ENCODE results near the gene CGNL1.

The CGNL1 gene

GRCh38 chr15:57496946-57497869, 120.9 kb downstream of the CGNL1 start:
- ChIA-PET POLR2A (no interaction called here), CTCF (interaction anchor here (1.1 kb wide), 1 partner anchor 156 kb away, joined by 5 read pairs; no protein-coding TSS in a partner anchor)
- Histone ChIP-seq H3K4me1 (ENCODE audit: control insufficient read depth, insufficient read depth, low read length) (no peaks in the 10 kb centered on the region), H3K4me3 (ENCODE audit: low read depth, low read length) (no peak overlapping the region), H3K9me3 (ENCODE audit: control insufficient read depth, insufficient read depth, low read depth, low read length) (no peaks in the 10 kb centered on the region), H3K36me3 (ENCODE audit: control insufficient read depth in 2 of 2, insufficient read depth in 1 of 2, low read length in 2 of 2) (no peaks in the 10 kb centered on the region), H3K27ac (ENCODE audit: extremely low read depth, low read depth, low read length) (no peak overlapping the region)
- no peak for TF ChIP-seq ZNF610 (tag by site-specific recombination; IDR thresholded peaks at IDR 0.05; ENCODE audit: borderline replicate concordance)
- no peak for TF ChIP-seq EGR2 (tag by site-specific recombination; IDR thresholded peaks at IDR 0.05; ENCODE audit: low read depth)
- TF ChIP-seq ZNF544 (tag by site-specific recombination; IDR thresholded peaks at IDR 0.05), result no peak
- TF ChIP-seq ZBTB21 (tag by site-specific recombination; IDR thresholded peaks at IDR 0.05), result no peak
- TF ChIP-seq ZNF23 (tag by site-specific recombination; IDR thresholded peaks at IDR 0.05; ENCODE audit: borderline replicate concordance), result no peak
- no peak for TF ChIP-seq ZBTB1 (tag by site-specific recombination; IDR thresholded peaks at IDR 0.05)
- TF ChIP-seq ZNF175 (tag by site-specific recombination; IDR thresholded peaks at IDR 0.05), result no peak
- no peak for TF ChIP-seq ZNF404 (tag by site-specific recombination; IDR thresholded peaks at IDR 0.05)
- no peak for TF ChIP-seq ZNF510 (tag by site-specific recombination; IDR thresholded peaks at IDR 0.05; ENCODE audit: insufficient replicate concordance)
- no peak for TF ChIP-seq FEZF1 (tag by site-specific recombination; IDR thresholded peaks at IDR 0.05)
- no peak for TF ChIP-seq HOXA7 (CRISPR knock-in tag; IDR thresholded peaks at IDR 0.05; ENCODE audit: borderline replicate concordance)
- TF ChIP-seq ZIC2 (tag by site-specific recombination; IDR thresholded peaks at IDR 0.05), result no peak
- no peak for TF ChIP-seq PRDM2 (tag by site-specific recombination; IDR thresholded peaks at IDR 0.05; ENCODE audit: borderline replicate concordance)
- TF ChIP-seq ZNF529 (tag by site-specific recombination; IDR thresholded peaks at IDR 0.05; ENCODE audit: insufficient replicate concordance), result no peak
- TF ChIP-seq ZNF2 (tag by site-specific recombination; IDR thresholded peaks at IDR 0.05), result no peak
- no peak for TF ChIP-seq ZNF350 (tag by site-specific recombination; IDR thresholded peaks at IDR 0.05)
- no peak for TF ChIP-seq MYNN (tag by site-specific recombination; IDR thresholded peaks at IDR 0.05; ENCODE audit: borderline replicate concordance)
- no peak for TF ChIP-seq ELK4 (IDR thresholded peaks at IDR 0.05; ENCODE audit: borderline replicate concordance, low read depth, low read length)
- no peak for TF ChIP-seq ZNF184 (tag by site-specific recombination; IDR thresholded peaks at IDR 0.05)
